IMR-90 (cell line): Measurements from ENCODE around the gene NISCH. TPM values are rescaled to one million over a fixed set of nuclear protein-coding genes. Genes with fewer than 3 reads are reported as not detected.

Experiments
- ATAC-seq: fragments of 200-7000 bp; cut with Tn5 transposase; 2 replicates; pipeline ENCODE4 v1.9.1; 2020; ENCODE audit warnings: low read depth, mild to moderate bottlenecking, moderate library complexity
- BruUV-seq: library from RNA; stranded (reverse); fragments of 400-500 nt; replicated peaks from 2 replicates; lab custom pipeline; 2021; lab: Mats Ljungman, UMichigan
- CTCF ChIA-PET: fragments of 300-600 bp; formaldehyde crosslinking; extraction: SDS; loops from one replicate; lab custom pipeline; 2021; ENCODE audit warnings: antibody characterized with exemption; lab: Yijun Ruan, JAX
- POLR2A ChIA-PET: fragments of 300-600 bp; sonication (Branson Sonifier 250); formaldehyde crosslinking; loops from one replicate; lab custom pipeline; 2022; ENCODE audit warnings: antibody characterized with exemption; ENCODE audit not compliant: unreplicated experiment; lab: Charles Lee
- DNase-seq: peaks from one replicate; pipeline ENCODE4 v3.0.0; 2013
- H2AFZ ChIP-seq: replicated peaks from 2 replicates; pipeline ENCODE3; 2013; ENCODE audit warnings: low read length, mild to moderate bottlenecking; ENCODE audit not compliant: poor library complexity
- H2AK5ac ChIP-seq: 2 replicates; pipeline ENCODE4 v1.6.1; 2013; ENCODE audit warnings: low read depth, low read length, inconsistent platforms
- H2AK9ac ChIP-seq: replicated peaks from 2 replicates; pipeline ENCODE3; 2013; ENCODE audit warnings: mild to moderate bottlenecking, low read depth, low read length, moderate library complexity; ENCODE audit not compliant: poor library complexity
- H2BK120ac ChIP-seq: 2 replicates; pipeline ENCODE4 v1.6.1; 2013; ENCODE audit warnings: low read depth, low read length, inconsistent platforms
- H2BK15ac ChIP-seq: 3 replicates; pipeline ENCODE4 v1.6.1; 2013; ENCODE audit warnings: low read depth, low read length, inconsistent platforms
- H2BK20ac ChIP-seq: 2 replicates; pipeline ENCODE4 v1.6.1; 2013; ENCODE audit warnings: low read depth, mild to moderate bottlenecking, inconsistent platforms, low read length, moderate library complexity
- H2BK5ac ChIP-seq: 2 replicates; pipeline ENCODE4 v1.6.1; 2013; ENCODE audit warnings: mild to moderate bottlenecking, low read depth, low read length, inconsistent platforms; ENCODE audit not compliant: poor library complexity, severe bottlenecking
- H3K14ac ChIP-seq: replicated peaks from 2 replicates; pipeline ENCODE4 v1.6.1; 2013; ENCODE audit warnings: low read depth, low read length, inconsistent platforms
- H3K18ac ChIP-seq: 2 replicates; pipeline ENCODE4 v1.6.1; 2013; ENCODE audit warnings: low read depth, low read length, control low read depth
- H3K23ac ChIP-seq: 2 replicates; pipeline ENCODE4 v1.6.1; 2013; ENCODE audit warnings: low read depth, low read length, inconsistent platforms
- H3K27ac ChIP-seq: 2 replicates; pipeline ENCODE4 v1.5.1; 2013; ENCODE audit warnings: mild to moderate bottlenecking, control low read depth, low read length; ENCODE audit not compliant: insufficient read depth
- H3K27me3 ChIP-seq: 2 replicates; pipeline ENCODE4 v1.6.1; 2013; ENCODE audit warnings: low read length; ENCODE audit not compliant: control insufficient read depth, insufficient read depth
- H3K36me3 ChIP-seq: 2 replicates; pipeline ENCODE4 v1.6.1; 2013; ENCODE audit warnings: low read length, mixed read lengths; ENCODE audit not compliant: control insufficient read depth, insufficient read depth
- H3K4ac ChIP-seq: 2 replicates; pipeline ENCODE4 v1.6.1; 2013; ENCODE audit warnings: low read depth, low read length, inconsistent platforms
- H3K4me1 ChIP-seq: 2 replicates; pipeline ENCODE4 v1.6.1; 2013; ENCODE audit warnings: low read length, mixed read lengths; ENCODE audit not compliant: control insufficient read depth, insufficient read depth
- H3K4me2 ChIP-seq: 2 replicates; pipeline ENCODE4 v1.6.1; 2013; ENCODE audit warnings: low read depth, mild to moderate bottlenecking, control low read depth, low read length, moderate library complexity
- H3K4me3 ChIP-seq: 2 replicates; pipeline ENCODE4 v1.5.1; 2013; ENCODE audit warnings: low read depth, mild to moderate bottlenecking, control low read depth, low read length, moderate library complexity; ENCODE audit not compliant: insufficient read depth
- H3K56ac ChIP-seq: 2 replicates; pipeline ENCODE4 v1.6.1; 2013; ENCODE audit warnings: low read length, inconsistent platforms; ENCODE audit not compliant: insufficient read depth; ENCODE audit errors: extremely low read depth
- H3K79me1 ChIP-seq, 2 experiments: 2 replicates each; pipeline ENCODE4 v1.6.1; 2013; ENCODE audit warnings: low read length in 2 of 2, inconsistent platforms in 1 of 2, low read depth in 1 of 2
- H3K9ac ChIP-seq: 2 replicates; pipeline ENCODE4 v1.6.1; 2013; ENCODE audit warnings: low read depth, low read length, control low read depth
- H3K9me1 ChIP-seq: 2 replicates; pipeline ENCODE4 v1.6.1; 2013; ENCODE audit warnings: low read length, inconsistent platforms; ENCODE audit not compliant: insufficient read depth
- H3K9me3 ChIP-seq: 2 replicates; pipeline ENCODE4 v1.6.1; 2013; ENCODE audit warnings: low read length; ENCODE audit not compliant: control insufficient read depth, insufficient read depth
- H4K20me1 ChIP-seq: 2 replicates; pipeline ENCODE4 v1.6.1; 2013; ENCODE audit warnings: low read length, inconsistent platforms; ENCODE audit not compliant: insufficient read depth
- H4K5ac ChIP-seq: 2 replicates; pipeline ENCODE4 v1.6.1; 2013; ENCODE audit warnings: mild to moderate bottlenecking, low read depth, low read length, control low read depth
- H4K8ac ChIP-seq, 2 experiments: 2 replicates each; pipeline ENCODE4 v1.6.1; 2013; ENCODE audit warnings: low read depth in 2 of 2, low read length in 2 of 2, control low read depth in 1 of 2, inconsistent platforms in 1 of 2
- H4K91ac ChIP-seq: 2 replicates; pipeline ENCODE4 v1.6.1; 2013; ENCODE audit warnings: low read depth, low read length, inconsistent platforms; ENCODE audit not compliant: insufficient read depth
- BHLHE40 ChIP-seq: fragments of 150-350 bp; IDR thresholded peaks from 2 replicates; pipeline ENCODE4 v1.6.1; 2016; ENCODE audit warnings: mild to moderate bottlenecking, low read depth, low read length
- CHD1 ChIP-seq: IDR thresholded peaks from 2 replicates; pipeline ENCODE4 v1.6.1; 2012; ENCODE audit warnings: low read depth, low read length, improper control_type of control experiment
- FOS ChIP-seq: fragments of 150-350 bp; IDR thresholded peaks from 2 replicates; pipeline ENCODE4 v1.6.1; 2016; ENCODE audit warnings: low read depth, low read length
- MAFK ChIP-seq: IDR thresholded peaks from 2 replicates; pipeline ENCODE4 v1.6.1; 2012; ENCODE audit warnings: low read depth, low read length, improper control_type of control experiment
- MAZ ChIP-seq: IDR thresholded peaks from 2 replicates; pipeline ENCODE4 v1.6.1; 2012; ENCODE audit warnings: low read depth, mild to moderate bottlenecking, low read length, improper control_type of control experiment, moderate library complexity, borderline replicate concordance
- MXI1 ChIP-seq: IDR thresholded peaks from 2 replicates; pipeline ENCODE4 v1.6.1; 2012; ENCODE audit warnings: low read depth, mild to moderate bottlenecking, low read length, moderate library complexity, borderline replicate concordance
- NFE2L2 ChIP-seq: fragments of 150-350 bp; IDR thresholded peaks from 2 replicates; pipeline ENCODE4 v1.6.1; 2016; ENCODE audit warnings: low read depth, mild to moderate bottlenecking, low read length
- POLR2A ChIP-seq: IDR thresholded peaks from 2 replicates; pipeline ENCODE4 v1.6.1; 2012; ENCODE audit warnings: mild to moderate bottlenecking, low read depth, low read length
- RAD21 ChIP-seq: IDR thresholded peaks from 2 replicates; pipeline ENCODE4 v1.6.1; 2012; ENCODE audit warnings: low read length, improper control_type of control experiment
- RCOR1 ChIP-seq: IDR thresholded peaks from 2 replicates; pipeline ENCODE4 v1.6.1; 2012; ENCODE audit warnings: mild to moderate bottlenecking, low read length, improper control_type of control experiment; ENCODE audit not compliant: insufficient replicate concordance
- RFX5 ChIP-seq: IDR thresholded peaks from 2 replicates; pipeline ENCODE4 v1.8.0; 2012; ENCODE audit warnings: low read depth, mild to moderate bottlenecking, low read length, moderate library complexity
- SMC3 ChIP-seq: fragments of 150-350 bp; IDR thresholded peaks from 2 replicates; pipeline ENCODE4 v1.6.1; 2016; ENCODE audit warnings: low read depth, mild to moderate bottlenecking, antibody characterized with exemption, low read length, moderate library complexity
- WGBS, 2 experiments: methylation state at CpG; one replicate each; pipeline versions ENCODE4 v1.1.5 to v1.1.7; 2013; ENCODE audit warnings: missing lambda C conversion rate in 2 of 2; ENCODE audit not compliant: insufficient read length in 1 of 2; ENCODE audit errors: extremely low coverage in 2 of 2; 5-methylcytosine and 5-hydroxymethylcytosine counted together
- dilution Hi-C: fragments of 300-500 bp; cut with HindIII; formaldehyde crosslinking; loops from one replicate; pipeline ENCODE4 v1.14.3; 2018; ENCODE audit warnings: low sequenced_read_pairs; ENCODE audit not compliant: unreplicated experiment
- in situ Hi-C: fragments of 300-500 bp; cut with MboI; formaldehyde crosslinking; loops from 3 replicates; pipeline ENCODE4 v1.14.3; 2019; ENCODE audit warnings: low sequenced_read_pairs, inconsistent platforms, mixed read lengths
- intact Hi-C: fragments of 100-400 bp; cut with micrococcal nuclease; formaldehyde crosslinking; loops from 2 replicates; pipeline ENCODE4 v1.10.0; 2022
- polyA plus RNA-seq, 3 experiments: library from polyadenylated mRNA; depleted of rRNA; stranded (reverse); fragments of >200 nt; gene quantifications; 2 replicates each; pipeline ENCODE4 v1.2.3, GENCODE V29; 2012; ENCODE audit warnings: low replicate concordance in 1 of 3
- total RNA-seq: library from RNA; depleted of rRNA; stranded (reverse); fragments of >200 nt; gene quantifications from 2 replicates; pipeline ENCODE4 v1.2.3, GENCODE V29; 2012
- TF ChIP-seq, protein P1 (sequence below): fragments of 150-350 bp; IDR thresholded peaks from 2 replicates; pipeline ENCODE4 v1.6.1; 2016; ENCODE audit warnings: low read depth, mild to moderate bottlenecking, low read length, moderate library complexity, borderline replicate concordance

Gene NISCH
- total and polyA plus RNA-seq, 2 of the 4 experiments (the other 2 are of a cell fraction): 36.9 to 86.0 TPM

- Histone ChIP-seq H2BK5ac (no peak overlapping the region), H3K79me1 (no peaks in the 10 kb centered on the region), H3K9me3 (no peaks in the 10 kb centered on the region), H3K4me3 (no peak overlapping the region), H3K36me3 (no peaks in the 10 kb centered on the region), H2BK20ac (no peak overlapping the region), H3K27me3 (no peaks in the 10 kb centered on the region; the same call in 1 of the 2 replicates), H3K23ac (no peak overlapping the region), H3K4ac (no peak overlapping the region), H4K8ac (no peak overlapping the region), H4K91ac (no peak overlapping the region), H2AK9ac (no peak overlapping the region), H3K18ac (no peak overlapping the region), H4K5ac (no peak overlapping the region), H3K4me1 (peaks cover 5% of the 10 kb centered on the region; the same call in 1 of the 2 replicates), H2BK120ac (no peak overlapping the region), H2AFZ (no peak overlapping the region), H4K20me1 (no peaks in the 10 kb centered on the region; the same call in 1 of the 2 replicates), H3K27ac (no peak overlapping the region), H3K14ac (no peak overlapping the region), H3K9ac (no peak overlapping the region), H2BK15ac (no peak overlapping the region), H3K4me2 (no peak overlapping the region), H3K56ac (no peak overlapping the region), H2AK5ac (no peak overlapping the region), H3K9me1 (peaks cover 6% of the 10 kb centered on the region; the same call in 1 of the 2 replicates)
- in situ Hi-C loops: no loop called here
- intact Hi-C loops: no loop called here
- CTCF ChIA-PET: no interaction called here
- ATAC-seq (no peak), DNase-seq (no peak)
- dilution Hi-C loops: no loop called here
- no peak for TF ChIP-seq BHLHE40
- no peak for TF ChIP-seq MAZ
- TF ChIP-seq NFE2L2: no peak
- no peak for TF ChIP-seq MAFK
- TF ChIP-seq RCOR1: no peak
- TF ChIP-seq, protein P1, sequence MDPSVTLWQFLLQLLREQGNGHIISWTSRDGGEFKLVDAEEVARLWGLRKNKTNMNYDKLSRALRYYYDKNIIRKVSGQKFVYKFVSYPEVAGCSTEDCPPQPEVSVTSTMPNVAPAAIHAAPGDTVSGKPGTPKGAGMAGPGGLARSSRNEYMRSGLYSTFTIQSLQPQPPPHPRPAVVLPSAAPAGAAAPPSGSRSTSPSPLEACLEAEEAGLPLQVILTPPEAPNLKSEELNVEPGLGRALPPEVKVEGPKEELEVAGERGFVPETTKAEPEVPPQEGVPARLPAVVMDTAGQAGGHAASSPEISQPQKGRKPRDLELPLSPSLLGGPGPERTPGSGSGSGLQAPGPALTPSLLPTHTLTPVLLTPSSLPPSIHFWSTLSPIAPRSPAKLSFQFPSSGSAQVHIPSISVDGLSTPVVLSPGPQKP: no peak
- no peak for TF ChIP-seq RFX5
- TF ChIP-seq CHD1: no peak
- no peak for TF ChIP-seq POLR2A
- TF ChIP-seq RAD21: no peak
- no peak for TF ChIP-seq SMC3
- TF ChIP-seq FOS: no peak
- no peak for TF ChIP-seq MXI1
- 70% methylated on average over 6 of the region's 11 CpGs; no CpG with 5 or more reads in 1 of the 2 experiments for WGBS, 2 experiments
- BruUV-seq: no TSS peak
- POLR2A ChIA-PET: no interaction called here
Observed at GRCh38 chr3:52501046-52501445, 45.6 kb downstream of the NISCH start.
